Central memory CD8-positive, alpha-beta T cell (primary cell): Measurements from ENCODE around the gene SLC15A4.

Experiments
- ATAC-seq: fragments of 150-1000 bp; cut with Tn5 transposase; replicated peaks from 2 replicates; pipeline ENCODE4 v1.10.0; 2022; ENCODE audit warnings: mild to moderate bottlenecking, moderate FRiP score, moderate number of reproducible peaks; ENCODE audit not compliant: poor library complexity, severe bottlenecking; ENCODE audit errors: extremely low read depth
- DNase-seq, 2 donors: peaks; one replicate each; pipeline ENCODE4 v3.0.0; 2021; ENCODE audit warnings: low spot score in 2 of 2
- H3K27ac Mint-ChIP-seq: one replicate; pipeline ENCODE4 v1.8.0; 2022; ENCODE audit warnings: low read depth, mild to moderate bottlenecking, moderate library complexity, mixed read lengths
- H3K27me3 Mint-ChIP-seq: one replicate; pipeline ENCODE4 v1.8.0; 2022; ENCODE audit warnings: mixed read lengths
- H3K36me3 Mint-ChIP-seq: one replicate; pipeline ENCODE4 v1.8.0; 2022; ENCODE audit warnings: mild to moderate bottlenecking, moderate library complexity, mixed read lengths; ENCODE audit not compliant: insufficient read depth
- H3K4me1 Mint-ChIP-seq: one replicate; pipeline ENCODE4 v1.8.0; 2022; ENCODE audit warnings: mixed read lengths
- H3K4me3 Mint-ChIP-seq: one replicate; pipeline ENCODE4 v1.8.0; 2022; ENCODE audit warnings: mild to moderate bottlenecking, moderate library complexity, mixed read lengths
- H3K9me3 Mint-ChIP-seq: one replicate; pipeline ENCODE4 v1.8.0; 2022; ENCODE audit warnings: mixed read lengths

Gene SLC15A4

DNA sequence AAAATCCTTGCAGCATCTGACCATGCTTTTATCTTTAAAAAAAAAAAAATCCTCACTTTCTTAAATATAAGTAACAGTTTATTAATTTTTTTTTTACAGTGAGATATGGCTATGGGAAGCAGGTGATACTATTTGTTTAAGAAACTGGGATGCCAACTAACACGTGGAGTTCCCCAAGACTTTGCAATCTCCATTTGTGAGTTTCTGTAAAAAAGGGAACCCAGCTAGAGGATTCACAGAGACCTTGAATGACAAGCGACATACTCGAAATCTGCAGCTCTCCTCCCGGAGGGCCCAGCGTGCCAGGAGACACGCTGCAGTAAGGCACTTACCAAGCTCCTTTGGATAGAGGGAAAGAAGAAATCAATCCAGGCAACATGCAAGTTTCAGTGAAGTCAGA lies 30.1 kb downstream of the SLC15A4 start:
- ATAC-seq = no peak
- Mint-ChIP-seq H3K27ac (peak overlapping the region; percentile 99), H3K9me3 (no peaks in the 10 kb centered on the region), H3K27me3 (no peaks in the 10 kb centered on the region), H3K36me3 (peaks cover 56% of the 10 kb centered on the region), H3K4me1 (peaks cover 80% of the 10 kb centered on the region), H3K4me3 (peak overlapping the region; percentile 78)
- DNase-seq = no peak

DNA sequence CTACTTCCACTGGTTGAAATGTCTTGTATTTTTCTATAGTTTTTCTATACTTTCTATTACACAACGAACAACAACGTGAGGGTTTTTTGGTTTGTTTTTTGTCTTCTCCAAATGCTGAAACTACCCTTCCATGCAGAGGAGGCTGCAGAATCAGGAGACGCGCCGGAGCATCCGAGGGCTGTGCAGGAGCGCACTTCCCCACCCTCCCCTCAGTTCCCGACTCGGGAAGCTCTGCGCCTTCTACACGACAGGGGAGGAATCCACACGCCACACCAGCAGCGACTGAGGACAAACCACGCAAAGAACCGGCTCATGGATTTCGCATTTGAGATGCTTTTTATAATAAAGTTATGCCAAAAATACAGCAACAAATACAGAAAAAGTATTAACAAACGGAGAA lies 30.9 kb downstream of the SLC15A4 start:
- no peaks in the 10 kb centered on the region for H3K27me3 Mint-ChIP-seq
- DNase-seq (no peak), ATAC-seq (no peak)
- no peaks in the 10 kb centered on the region for H3K9me3 Mint-ChIP-seq
- H3K4me1 Mint-ChIP-seq = peaks cover 75% of the 10 kb centered on the region
- H3K27ac Mint-ChIP-seq = peak overlapping the region; percentile 79
- H3K36me3 Mint-ChIP-seq = peaks cover 53% of the 10 kb centered on the region
- H3K4me3 Mint-ChIP-seq = peak overlapping the region; percentile 26

DNA sequence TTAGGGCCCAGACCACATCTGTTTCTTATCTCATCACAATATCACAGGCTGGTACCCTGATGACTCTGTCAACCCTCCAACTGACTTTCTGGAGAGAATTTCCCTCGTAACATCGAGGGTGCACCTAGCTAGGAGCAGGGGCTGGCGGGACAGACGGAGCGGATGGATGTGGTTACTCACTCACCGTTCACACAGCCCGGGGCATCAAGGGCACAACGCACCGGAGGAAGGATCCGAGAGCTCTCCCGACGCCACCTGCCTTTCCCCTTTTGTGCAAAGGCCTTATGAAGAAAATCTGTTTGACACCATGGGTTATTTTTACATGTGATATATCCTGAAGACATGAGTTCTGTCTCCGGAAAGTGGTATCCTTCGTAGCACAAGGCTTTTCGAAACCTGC lies 31.4 kb downstream of the SLC15A4 start:
- peak overlapping the region; percentile 26 for H3K4me3 Mint-ChIP-seq
- H3K27me3 Mint-ChIP-seq = no peaks in the 10 kb centered on the region
- H3K27ac Mint-ChIP-seq = peak overlapping the region; percentile 79
- peaks cover 48% of the 10 kb centered on the region for H3K36me3 Mint-ChIP-seq
- no peaks in the 10 kb centered on the region for H3K9me3 Mint-ChIP-seq
- ATAC-seq = no peak
- no peak for DNase-seq
- peaks cover 70% of the 10 kb centered on the region for H3K4me1 Mint-ChIP-seq

DNA sequence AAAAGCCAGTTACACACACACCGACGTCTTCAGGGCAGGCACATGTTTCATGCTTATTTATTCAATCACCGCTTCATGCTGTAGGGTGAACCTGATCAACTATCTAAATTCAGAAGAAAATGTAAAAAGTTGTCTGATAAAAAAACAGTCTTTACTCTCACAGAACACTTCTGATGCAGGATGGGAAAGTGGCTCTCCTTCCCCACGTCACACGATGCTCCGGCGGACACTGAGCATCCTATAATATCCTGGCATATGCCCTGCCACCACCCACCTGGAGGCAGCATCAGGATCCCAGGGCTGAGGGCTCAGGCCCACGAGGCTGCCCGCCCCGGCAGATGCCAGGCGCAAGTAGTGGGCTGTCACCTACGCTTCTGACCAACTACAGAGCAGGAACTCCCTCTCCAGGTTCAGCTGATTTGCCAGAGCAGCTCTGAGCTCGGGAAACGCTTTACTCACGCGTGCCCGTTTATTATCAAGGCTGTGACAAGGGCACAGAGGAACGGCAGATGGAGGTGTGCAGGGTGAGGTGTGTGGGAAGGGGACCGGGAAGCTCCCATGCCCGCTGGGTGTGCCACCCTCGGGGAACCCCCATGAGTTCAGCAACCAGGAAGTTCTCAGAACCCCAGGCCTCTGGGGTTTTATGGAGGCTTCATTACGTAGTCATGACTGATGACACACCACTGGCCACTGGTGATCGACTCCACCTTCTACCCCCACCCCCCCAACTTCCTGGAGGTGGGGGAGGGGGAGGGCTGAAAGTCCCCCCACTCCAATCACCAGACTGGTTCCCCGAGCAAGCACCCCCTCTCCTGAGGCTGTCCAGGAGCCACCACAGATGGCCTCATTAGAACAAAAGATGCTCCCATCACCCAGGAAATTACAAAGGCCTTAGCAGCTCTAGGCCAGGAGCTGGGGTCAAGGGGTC lies 32.1 kb downstream of the SLC15A4 start:
- Mint-ChIP-seq H3K4me3 (peak overlapping the region; percentile 26), H3K27ac (peak overlapping the region; percentile 79), H3K36me3 (peaks cover 43% of the 10 kb centered on the region), H3K4me1 (peaks cover 63% of the 10 kb centered on the region), H3K9me3 (no peaks in the 10 kb centered on the region), H3K27me3 (no peaks in the 10 kb centered on the region)
- DNase-seq (no peak), ATAC-seq (no peak)

DNA sequence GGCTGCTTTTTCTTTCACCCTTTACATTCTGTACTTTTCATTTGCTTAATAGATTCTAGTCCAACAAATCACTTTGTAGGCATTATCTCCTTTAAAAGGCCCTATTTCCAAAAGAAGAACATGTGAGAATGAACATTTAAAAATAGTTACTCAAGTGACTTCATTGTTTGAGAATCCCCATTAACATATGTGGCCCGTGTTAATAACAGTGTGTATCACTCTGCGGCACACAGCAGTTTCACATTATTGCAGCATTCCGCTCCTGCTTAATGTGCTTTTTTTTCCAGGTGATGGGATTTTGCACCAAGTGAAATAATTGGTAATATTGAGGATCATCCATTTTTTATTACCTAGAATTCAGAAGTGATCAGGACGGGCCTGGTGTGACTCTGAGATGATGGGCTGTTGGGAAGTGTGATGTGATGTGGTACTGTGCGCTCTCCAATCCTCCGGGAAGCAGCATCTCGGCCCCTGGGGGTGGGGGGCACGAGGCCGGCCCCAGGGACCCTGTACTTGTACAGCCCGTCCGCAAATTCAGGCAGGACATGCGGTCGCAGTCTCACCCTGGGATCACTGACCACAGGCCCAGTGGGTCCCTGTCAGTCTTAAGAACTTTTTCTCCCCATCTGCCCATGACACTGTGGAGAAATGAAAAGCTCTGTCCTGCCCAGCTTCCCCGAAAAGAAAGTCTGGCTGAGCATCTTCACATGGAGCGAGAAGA lies 32.9 kb downstream of the SLC15A4 start:
- Mint-ChIP-seq H3K27ac (peak overlapping the region; percentile 79), H3K4me1 (peaks cover 55% of the 10 kb centered on the region)

DNA sequence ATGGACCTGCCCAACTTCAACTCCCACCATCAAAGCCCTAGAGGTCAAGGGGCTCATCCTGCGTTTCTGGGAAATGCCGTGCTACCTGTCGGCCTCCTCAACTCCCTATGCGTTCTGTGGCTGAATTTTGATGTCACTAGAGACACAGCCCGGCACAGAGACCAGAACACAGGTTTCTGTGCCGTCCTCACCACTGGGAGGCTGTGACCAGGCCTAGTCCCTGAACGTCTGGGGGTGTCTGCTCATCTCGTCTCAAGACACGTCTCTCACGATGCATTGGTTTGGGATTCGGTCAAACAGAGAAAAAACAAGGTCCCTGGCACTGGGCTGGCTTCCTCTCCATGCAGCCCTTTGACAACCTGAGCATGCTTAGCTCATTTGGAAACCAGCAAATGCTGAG lies 33.5 kb downstream of the SLC15A4 start:
- ATAC-seq = no peak
- H3K4me3 Mint-ChIP-seq = no peak overlapping the region
- peak overlapping the region; percentile 62 for H3K27ac Mint-ChIP-seq
- H3K27me3 Mint-ChIP-seq = no peaks in the 10 kb centered on the region
- no peaks in the 10 kb centered on the region for H3K9me3 Mint-ChIP-seq
- H3K36me3 Mint-ChIP-seq = peaks cover 35% of the 10 kb centered on the region
- H3K4me1 Mint-ChIP-seq = peaks cover 49% of the 10 kb centered on the region
- no peak for DNase-seq

More for the DNA sequence above, 32.9 kb downstream of the SLC15A4 start:
- no peaks in the 10 kb centered on the region for H3K9me3 Mint-ChIP-seq
- H3K27me3 Mint-ChIP-seq = no peaks in the 10 kb centered on the region
- H3K36me3 Mint-ChIP-seq = peaks cover 37% of the 10 kb centered on the region
- H3K4me3 Mint-ChIP-seq = no peak overlapping the region
- ATAC-seq (no peak), DNase-seq (no peak)

DNA sequence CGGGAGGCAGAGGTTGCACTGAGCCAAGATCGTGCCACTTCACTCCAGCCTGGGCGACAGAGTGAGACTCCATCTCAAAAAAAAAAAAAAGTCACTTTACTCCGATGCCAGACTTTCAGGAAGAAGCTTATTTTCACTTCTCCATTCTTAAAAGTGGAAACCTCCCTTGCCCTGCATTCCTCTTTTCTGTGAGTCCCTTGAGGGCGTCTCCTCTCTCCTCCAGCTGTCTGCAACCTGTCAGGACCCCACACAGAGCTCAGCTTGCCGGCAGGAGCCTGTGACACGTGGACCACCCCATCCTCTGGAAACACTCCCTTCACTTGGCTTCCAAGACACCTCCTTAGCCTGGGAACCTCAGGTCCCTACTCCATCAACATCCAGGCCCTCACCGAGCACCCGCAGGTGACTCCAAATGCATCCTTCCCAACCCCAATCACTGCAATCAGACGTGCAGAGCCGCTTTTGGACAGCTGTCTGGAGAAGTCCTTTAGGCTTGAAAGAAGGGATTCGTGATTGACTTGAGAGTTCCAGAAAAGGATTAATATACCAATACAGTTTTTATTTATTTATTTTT lies 34.3 kb downstream of the SLC15A4 start:
- Mint-ChIP-seq H3K9me3 (no peaks in the 10 kb centered on the region), H3K36me3 (peaks cover 27% of the 10 kb centered on the region), H3K4me3 (no peak overlapping the region), H3K27ac (peak overlapping the region; percentile 62), H3K27me3 (no peaks in the 10 kb centered on the region), H3K4me1 (peaks cover 41% of the 10 kb centered on the region)
- no peak for DNase-seq
- ATAC-seq = no peak

DNA sequence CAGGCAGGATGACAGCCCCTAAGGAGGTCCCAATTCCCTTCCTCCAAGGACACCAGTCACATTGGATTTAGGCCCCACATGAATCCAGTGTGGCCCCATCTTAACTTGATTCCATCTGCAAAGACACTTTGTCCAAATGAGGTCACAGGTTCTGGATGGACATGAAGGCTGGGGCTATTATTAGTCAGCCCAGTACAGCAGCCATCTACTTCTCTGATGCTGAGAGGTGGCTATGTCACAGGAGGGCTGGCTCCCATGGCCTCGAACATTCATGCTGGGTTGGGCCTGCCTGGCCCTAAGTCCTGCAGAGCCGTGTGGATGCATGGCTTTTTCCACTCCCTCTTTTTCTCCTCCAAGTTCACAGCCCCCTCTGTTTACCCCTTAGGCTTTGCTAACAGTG lies 35.9 kb downstream of the SLC15A4 start:
- H3K27me3 Mint-ChIP-seq = no peaks in the 10 kb centered on the region

DNA sequence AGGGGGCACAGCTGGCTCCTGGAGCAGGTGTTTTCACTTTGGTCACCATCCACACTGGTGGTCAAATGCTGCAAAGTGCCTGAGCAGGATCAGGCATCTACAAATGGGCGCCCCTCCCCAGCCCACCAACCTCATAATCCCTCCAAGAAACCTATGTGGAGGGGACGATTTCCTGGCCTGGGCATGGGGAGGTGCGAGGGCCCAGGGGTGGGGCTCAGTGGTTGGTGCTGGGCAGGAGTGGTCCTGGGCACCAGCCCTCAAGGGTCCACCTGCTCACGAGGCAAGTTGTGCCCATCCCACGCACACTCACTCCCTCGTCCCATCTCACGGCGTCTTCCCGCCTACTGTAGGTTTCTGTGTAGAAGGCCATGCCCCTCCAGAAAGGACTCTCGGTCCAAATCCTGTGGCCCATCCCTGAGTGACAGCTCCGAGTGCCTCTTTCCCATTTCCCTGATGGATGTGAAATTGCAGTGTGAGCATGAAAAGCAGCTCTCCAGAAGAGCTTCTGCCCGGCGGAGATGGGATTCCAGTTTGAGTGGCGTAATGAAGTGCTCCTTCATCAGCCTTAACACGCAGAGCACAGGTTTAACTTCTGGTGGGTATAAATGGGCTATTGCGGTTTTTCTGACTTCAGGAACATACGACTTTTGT lies 36.9 kb downstream of the SLC15A4 start:
- H3K36me3 Mint-ChIP-seq = peaks cover 19% of the 10 kb centered on the region
- no peak for DNase-seq
- no peaks in the 10 kb centered on the region for H3K27me3 Mint-ChIP-seq
- no peak overlapping the region for H3K27ac Mint-ChIP-seq
- no peaks in the 10 kb centered on the region for H3K9me3 Mint-ChIP-seq
- no peak overlapping the region for H3K4me3 Mint-ChIP-seq
- ATAC-seq = no peak
- H3K4me1 Mint-ChIP-seq = peaks cover 38% of the 10 kb centered on the region

More for the DNA sequence above, 35.9 kb downstream of the SLC15A4 start:
- ATAC-seq (no peak), DNase-seq (no peak)
- H3K36me3 Mint-ChIP-seq = peaks cover 21% of the 10 kb centered on the region
- H3K27ac Mint-ChIP-seq = no peak overlapping the region
- peaks cover 41% of the 10 kb centered on the region for H3K4me1 Mint-ChIP-seq
- H3K4me3 Mint-ChIP-seq = no peak overlapping the region
- H3K9me3 Mint-ChIP-seq = no peaks in the 10 kb centered on the region

DNA sequence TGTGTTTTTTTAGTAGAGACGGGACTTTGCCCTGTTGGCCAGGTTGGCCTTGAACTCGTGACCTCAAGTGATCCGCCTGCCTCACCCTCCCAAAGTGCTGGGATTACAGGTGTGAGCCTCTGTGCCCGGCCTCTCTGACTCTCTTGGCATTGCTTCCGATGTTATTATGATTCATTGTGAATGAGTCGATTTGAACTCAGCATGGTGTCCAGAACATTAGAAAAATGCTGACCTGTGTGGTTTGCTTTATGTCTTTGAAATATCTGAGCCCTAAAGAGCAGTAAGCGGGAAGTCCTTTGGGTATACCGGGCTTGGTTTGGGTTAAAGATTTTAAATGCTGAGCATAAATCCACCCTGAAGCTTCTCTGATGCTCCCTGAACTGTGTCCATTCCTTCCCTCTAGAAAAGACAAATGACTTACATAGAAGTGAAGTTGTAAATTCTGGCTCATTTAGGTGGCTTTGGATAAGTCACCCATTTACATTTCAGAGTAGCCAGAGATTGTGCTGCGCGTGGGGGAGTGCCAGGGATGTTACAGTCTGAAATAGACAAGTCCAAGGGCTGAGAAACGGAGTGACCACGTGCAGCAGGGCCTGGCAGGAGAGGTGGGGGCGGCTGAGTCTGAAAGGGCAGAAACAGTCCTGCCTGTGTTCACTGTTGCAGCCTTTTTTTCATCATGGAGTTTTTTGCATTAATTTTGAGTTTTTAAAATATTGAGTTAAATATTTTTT lies 39.6 kb downstream of the SLC15A4 start:
- Mint-ChIP-seq H3K36me3 (peaks cover 12% of the 10 kb centered on the region), H3K27me3 (no peaks in the 10 kb centered on the region), H3K4me3 (peak overlapping the region; percentile 76), H3K27ac (peak overlapping the region; percentile 98), H3K9me3 (no peaks in the 10 kb centered on the region), H3K4me1 (peaks cover 21% of the 10 kb centered on the region)
- DNase-seq = no peak
- no peak for ATAC-seq

DNA sequence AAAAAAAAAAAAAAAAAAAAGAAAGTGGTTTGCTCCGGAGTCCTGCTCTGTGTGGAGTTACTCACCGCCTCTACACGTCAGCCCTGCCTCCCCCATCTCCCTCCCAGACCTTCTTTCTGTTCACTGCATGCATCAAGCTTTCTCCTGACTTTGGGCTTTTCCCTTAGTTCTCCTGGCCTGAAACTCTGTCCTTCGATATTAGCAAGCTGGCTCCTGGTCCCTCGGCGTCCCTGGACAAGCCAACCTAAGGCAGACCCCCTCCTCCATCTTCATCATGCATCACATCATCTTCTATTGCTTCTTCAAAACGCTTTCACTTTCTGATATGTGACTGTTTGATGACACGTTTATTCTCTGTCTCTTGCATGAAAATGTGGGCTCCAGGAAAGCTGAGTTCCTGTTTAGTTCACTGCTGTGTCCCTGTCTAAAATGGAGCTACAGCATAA lies 40.6 kb downstream of the SLC15A4 start:
- H3K27ac Mint-ChIP-seq = peak overlapping the region; percentile 98
- peak; percentile 24 to 65 for DNase-seq

DNA sequence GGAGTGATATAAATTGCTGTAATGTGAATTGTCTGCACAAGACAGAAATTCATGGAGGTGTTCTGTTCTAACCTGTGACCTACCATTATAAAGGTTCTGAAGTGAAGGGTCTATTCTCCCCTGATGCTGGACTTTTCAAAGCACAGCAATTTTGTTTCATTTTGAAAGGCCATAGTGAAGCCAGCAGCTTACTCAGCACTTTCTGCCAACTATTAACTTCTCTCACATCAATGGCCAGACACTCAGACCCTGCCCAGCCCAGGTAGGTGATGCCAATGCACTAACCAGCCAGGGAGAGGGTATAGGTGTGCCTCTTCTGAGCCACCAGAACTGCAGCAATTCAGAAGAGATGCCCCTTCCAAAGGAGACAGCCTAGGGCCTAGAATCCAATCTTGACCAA lies 43.9 kb downstream of the SLC15A4 start:
- ATAC-seq (no peak), DNase-seq (no peak)
- Mint-ChIP-seq H3K4me3 (no peak overlapping the region), H3K9me3 (no peaks in the 10 kb centered on the region), H3K27ac (no peak overlapping the region), H3K27me3 (no peaks in the 10 kb centered on the region), H3K36me3 (peaks cover 12% of the 10 kb centered on the region), H3K4me1 (peaks cover 21% of the 10 kb centered on the region)

More for the DNA sequence above, 40.6 kb downstream of the SLC15A4 start:
- H3K27me3 Mint-ChIP-seq = no peaks in the 10 kb centered on the region
- H3K4me3 Mint-ChIP-seq = peak overlapping the region; percentile 76
- peak; percentile 90 for ATAC-seq
- H3K4me1 Mint-ChIP-seq = peaks cover 21% of the 10 kb centered on the region
- peaks cover 12% of the 10 kb centered on the region for H3K36me3 Mint-ChIP-seq
- no peaks in the 10 kb centered on the region for H3K9me3 Mint-ChIP-seq
